ENCODE measurements around the gene KLHDC8B.

GRCh38 chr3:49161808-49162530 lies 9.4 kb upstream of the KLHDC8B start:
- TF ChIP-seq CTCF (conservative IDR thresholded peaks at IDR 0.05 in 1 of 2, IDR thresholded peaks at IDR 0.05 in 1 of 2; ENCODE audit: low read depth in 1 of 2, low read length in 2 of 2): no peak
- no peak for TF ChIP-seq EZH2 (IDR thresholded peaks at IDR 0.05; ENCODE audit: low read length, missing control alignments)
